Nephron progenitor cell (in vitro differentiated cells): ENCODE measurements around the gene CDH4.
"Not testable (repeated sequence)": the region's sequence is repeated elsewhere in the genome, so short reads cannot be mapped to it uniquely, and the experiment has no call there.

Experiments used
- DNase-seq: peaks from one replicate; pipeline ENCODE4 v3.0.0; 2021
- H3K27ac Mint-ChIP-seq: 2 replicates; pipeline ENCODE4 v1.8.0; 2021; ENCODE audit warnings: mild to moderate bottlenecking, moderate library complexity, mixed read lengths
- H3K27me3 Mint-ChIP-seq: 2 replicates; pipeline ENCODE4 v1.8.0; 2021; ENCODE audit warnings: mild to moderate bottlenecking, low read depth, mixed read lengths; ENCODE audit not compliant: poor library complexity
- H3K36me3 Mint-ChIP-seq: 2 replicates; pipeline ENCODE4 v1.8.0; 2021; ENCODE audit warnings: low read depth, mixed read lengths
- H3K4me1 Mint-ChIP-seq: 2 replicates; pipeline ENCODE4 v1.8.0; 2021; ENCODE audit warnings: mixed read lengths
- H3K4me3 Mint-ChIP-seq: 2 replicates; pipeline ENCODE4 v1.8.0; 2021; ENCODE audit warnings: mild to moderate bottlenecking, moderate library complexity, mixed read lengths
- H3K9me3 Mint-ChIP-seq: 2 replicates; pipeline ENCODE4 v1.8.0; 2021; ENCODE audit warnings: mild to moderate bottlenecking, moderate library complexity, mixed read lengths
- CTCF ChIP-seq: fragments of 200-600 bp; sonication (generic); IDR thresholded peaks from 2 replicates; pipeline ENCODE4 v1.5.0; 2021; ENCODE audit warnings: antibody characterized with exemption

Gene CDH4

GRCh38 chr20:61449057-61449609 is 197.1 kb downstream of the CDH4 start:
- H3K27ac Mint-ChIP-seq, result no peak overlapping the region
- TF ChIP-seq CTCF, result no peak
- no peak for DNase-seq
- H3K9me3 Mint-ChIP-seq, result no peaks in the 10 kb centered on the region
- peaks cover 6% of the 10 kb centered on the region for H3K4me1 Mint-ChIP-seq
- no peaks in the 10 kb centered on the region for H3K27me3 Mint-ChIP-seq
- no peaks in the 10 kb centered on the region for H3K36me3 Mint-ChIP-seq
- no peak overlapping the region for H3K4me3 Mint-ChIP-seq

GRCh38 chr20:61449916-61450315 is 197.9 kb downstream of the CDH4 start:
- H3K4me1 Mint-ChIP-seq, result peaks cover 6% of the 10 kb centered on the region

GRCh38 chr20:61450549-61450948 is 198.5 kb downstream of the CDH4 start:
- Mint-ChIP-seq H3K4me1 (peaks cover 6% of the 10 kb centered on the region), H3K27ac (no peak overlapping the region), H3K36me3 (no peaks in the 10 kb centered on the region)

More at GRCh38 chr20:61449916-61450315, 197.9 kb downstream of the CDH4 start:
- TF ChIP-seq CTCF, result no peak
- Mint-ChIP-seq H3K27me3 (no peaks in the 10 kb centered on the region), H3K27ac (no peak overlapping the region), H3K9me3 (no peaks in the 10 kb centered on the region), H3K4me3 (no peak overlapping the region), H3K36me3 (no peaks in the 10 kb centered on the region)
- no peak for DNase-seq

GRCh38 chr20:61451009-61451408 is 198.9 kb downstream of the CDH4 start:
- TF ChIP-seq CTCF, result no peak
- DNase-seq, result no peak
- Mint-ChIP-seq H3K9me3 (no peaks in the 10 kb centered on the region), H3K36me3 (no peaks in the 10 kb centered on the region), H3K27ac (no peak overlapping the region), H3K4me1 (peaks cover 6% of the 10 kb centered on the region), H3K27me3 (no peaks in the 10 kb centered on the region), H3K4me3 (no peak overlapping the region)

More at GRCh38 chr20:61450549-61450948, 198.5 kb downstream of the CDH4 start:
- no peak for DNase-seq
- H3K4me3 Mint-ChIP-seq, result no peak overlapping the region
- TF ChIP-seq CTCF, result no peak
- no peaks in the 10 kb centered on the region for H3K27me3 Mint-ChIP-seq
- no peaks in the 10 kb centered on the region for H3K9me3 Mint-ChIP-seq

- no peak for DNase-seq
- TF ChIP-seq CTCF, result no peak
- H3K4me1 Mint-ChIP-seq, result peaks cover 6% of the 10 kb centered on the region
- H3K4me3 Mint-ChIP-seq, result no peak overlapping the region
- no peaks in the 10 kb centered on the region for H3K9me3 Mint-ChIP-seq
- H3K36me3 Mint-ChIP-seq, result no peaks in the 10 kb centered on the region
- no peak overlapping the region for H3K27ac Mint-ChIP-seq
- peaks cover 4% of the 10 kb centered on the region for H3K27me3 Mint-ChIP-seq
Measured at GRCh38 chr20:61451953-61452352, 199.9 kb downstream of the CDH4 start.

GRCh38 chr20:61453219-61453618 is 201.2 kb downstream of the CDH4 start:
- Mint-ChIP-seq H3K4me1 (peaks cover 6% of the 10 kb centered on the region), H3K36me3 (no peaks in the 10 kb centered on the region), H3K27ac (no peak overlapping the region), H3K4me3 (no peak overlapping the region), H3K9me3 (no peaks in the 10 kb centered on the region), H3K27me3 (peaks cover 4% of the 10 kb centered on the region)
- no peak for TF ChIP-seq CTCF
- DNase-seq, result no peak

- H3K9me3 Mint-ChIP-seq, H3K36me3 Mint-ChIP-seq, H3K27me3 Mint-ChIP-seq, DNase-seq, H3K4me3 Mint-ChIP-seq, H3K4me1 Mint-ChIP-seq: not testable (repeated sequence)
- peak overlapping the region; percentile 37 for H3K27ac Mint-ChIP-seq
Measured at GRCh38 chr20:61453623-61454022, 201.6 kb downstream of the CDH4 start.
